ENCODE data around the gene ACAP1. TPM values are rescaled to one million over a fixed set of nuclear protein-coding genes. Genes with fewer than 3 reads are reported as not detected.
A peak's percentile ranks its signal among the peaks of the same experiment; 100 is the strongest.

ACAP1 gene
- total RNA-seq, 1 donor from 2014 or later, result 16.0 TPM

- H3K9ac ChIP-seq (ENCODE audit: low read length), result peak overlapping the region; percentile 88
- H3K9me3 ChIP-seq (ENCODE audit: insufficient read depth, low read depth, low read length), result no peaks in the 10 kb centered on the region
- Mint-ChIP-seq H3K4me3 (ENCODE audit: unreplicated experiment) (peak overlapping the region; percentile 89), H3K27me3 (ENCODE audit: low read depth, unreplicated experiment) (no peaks in the 10 kb centered on the region), H3K36me3 (ENCODE audit: low read depth, unreplicated experiment) (peaks cover 2% of the 10 kb centered on the region), H3K9me3 (ENCODE audit: unreplicated experiment) (no peaks in the 10 kb centered on the region), H3K4me1 (ENCODE audit: low read depth, unreplicated experiment) (peaks cover 10% of the 10 kb centered on the region), H3K27ac (ENCODE audit: unreplicated experiment) (peak overlapping the region; percentile 96)
- peak overlapping the region; percentile 97 for H3K4me3 ChIP-seq (ENCODE audit: insufficient read depth, low read depth, low read length)
- H3K36me3 ChIP-seq (ENCODE audit: insufficient read depth, low read length), result peaks cover 2% of the 10 kb centered on the region
- peaks cover 29% of the 10 kb centered on the region for H3K79me2 ChIP-seq (ENCODE audit: insufficient read depth, low read length)
- H2AFZ ChIP-seq (ENCODE audit: low read depth, low read length), result peak overlapping the region; percentile 97
- H3K27me3 ChIP-seq (ENCODE audit: insufficient read depth, low read length), result no peaks in the 10 kb centered on the region
- peak overlapping the region; percentile 98 for H3K4me2 ChIP-seq (ENCODE audit: low read length)
- H4K20me1 ChIP-seq (ENCODE audit: insufficient read depth, low read length), result peaks cover 6% of the 10 kb centered on the region
- peaks cover 8% of the 10 kb centered on the region for H3K4me1 ChIP-seq (ENCODE audit: insufficient read depth, low read length)
- peak; percentile 88 for FAIRE-seq
- no peak for TF ChIP-seq EZH2 (IDR thresholded peaks at IDR 0.05; ENCODE audit: insufficient read depth, low read length)
- no peak for TF ChIP-seq CTCF (IDR thresholded peaks at IDR 0.05; ENCODE audit: insufficient read depth, low read depth, low read length)
- peak; percentile 100 for DNase-seq (ENCODE audit: low read depth)
- H3K27ac ChIP-seq (ENCODE audit: low read depth, low read length), result peak overlapping the region; percentile 79
Observed at GRCh38 chr17:7329374-7329996, 6.8 kb upstream of the ACAP1 start.

- H3K4me2 ChIP-seq (ENCODE audit: low read length), result peak overlapping the region; percentile 98
- peak overlapping the region; percentile 88 for H3K9ac ChIP-seq (ENCODE audit: low read length)
- no peaks in the 10 kb centered on the region for H3K27me3 ChIP-seq (ENCODE audit: insufficient read depth, low read length)
- no peaks in the 10 kb centered on the region for H3K9me3 Mint-ChIP-seq (ENCODE audit: unreplicated experiment)
- FAIRE-seq (no peak), DNase-seq (ENCODE audit: low read depth) (peak; percentile 68)
- peaks cover 29% of the 10 kb centered on the region for H3K79me2 ChIP-seq (ENCODE audit: insufficient read depth, low read length)
- peaks cover 10% of the 10 kb centered on the region for H3K4me1 Mint-ChIP-seq (ENCODE audit: low read depth, unreplicated experiment)
- H3K4me3 Mint-ChIP-seq (ENCODE audit: unreplicated experiment), result peak overlapping the region; percentile 89
- no peaks in the 10 kb centered on the region for H3K27me3 Mint-ChIP-seq (ENCODE audit: low read depth, unreplicated experiment)
- H3K9me3 ChIP-seq (ENCODE audit: insufficient read depth, low read depth, low read length), result no peaks in the 10 kb centered on the region
- peaks cover 2% of the 10 kb centered on the region for H3K36me3 ChIP-seq (ENCODE audit: insufficient read depth, low read length)
- TF ChIP-seq CTCF (IDR thresholded peaks at IDR 0.05; ENCODE audit: insufficient read depth, low read depth, low read length) (no peak), EZH2 (IDR thresholded peaks at IDR 0.05; ENCODE audit: insufficient read depth, low read length) (no peak)
- H3K36me3 Mint-ChIP-seq (ENCODE audit: low read depth, unreplicated experiment), result peaks cover 2% of the 10 kb centered on the region
- peaks cover 8% of the 10 kb centered on the region for H3K4me1 ChIP-seq (ENCODE audit: insufficient read depth, low read length)
- peak overlapping the region; percentile 79 for H3K27ac ChIP-seq (ENCODE audit: low read depth, low read length)
- peak overlapping the region; percentile 97 for H3K4me3 ChIP-seq (ENCODE audit: insufficient read depth, low read depth, low read length)
- peaks cover 6% of the 10 kb centered on the region for H4K20me1 ChIP-seq (ENCODE audit: insufficient read depth, low read length)
- H3K27ac Mint-ChIP-seq (ENCODE audit: unreplicated experiment), result peak overlapping the region; percentile 96
- peak overlapping the region; percentile 97 for H2AFZ ChIP-seq (ENCODE audit: low read depth, low read length)
Observed at GRCh38 chr17:7329997-7330637, 6.2 kb upstream of the ACAP1 start.

GRCh38 chr17:7330638-7331015 lies 5.7 kb upstream of the ACAP1 start:
- no peaks in the 10 kb centered on the region for H3K27me3 ChIP-seq (ENCODE audit: insufficient read depth, low read length)
- peaks cover 8% of the 10 kb centered on the region for H3K4me1 ChIP-seq (ENCODE audit: insufficient read depth, low read length)
- peak overlapping the region; percentile 97 for H2AFZ ChIP-seq (ENCODE audit: low read depth, low read length)
- H3K4me3 Mint-ChIP-seq (ENCODE audit: unreplicated experiment), result peak overlapping the region; percentile 89
- H3K36me3 ChIP-seq (ENCODE audit: insufficient read depth, low read length), result peaks cover 2% of the 10 kb centered on the region
- H3K4me1 Mint-ChIP-seq (ENCODE audit: low read depth, unreplicated experiment), result peaks cover 10% of the 10 kb centered on the region
- H4K20me1 ChIP-seq (ENCODE audit: insufficient read depth, low read length), result peaks cover 6% of the 10 kb centered on the region
- H3K79me2 ChIP-seq (ENCODE audit: insufficient read depth, low read length), result peaks cover 29% of the 10 kb centered on the region
- no peak overlapping the region for H3K27ac Mint-ChIP-seq (ENCODE audit: unreplicated experiment)
- H3K4me3 ChIP-seq (ENCODE audit: insufficient read depth, low read depth, low read length), result peak overlapping the region; percentile 97
- no peak for DNase-seq (ENCODE audit: low read depth)
- H3K9me3 Mint-ChIP-seq (ENCODE audit: unreplicated experiment), result no peaks in the 10 kb centered on the region
- H3K4me2 ChIP-seq (ENCODE audit: low read length), result peak overlapping the region; percentile 98
- H3K27ac ChIP-seq (ENCODE audit: low read depth, low read length), result peak overlapping the region; percentile 79
- H3K36me3 Mint-ChIP-seq (ENCODE audit: low read depth, unreplicated experiment), result peaks cover 2% of the 10 kb centered on the region
- TF ChIP-seq EZH2 (IDR thresholded peaks at IDR 0.05; ENCODE audit: insufficient read depth, low read length) (no peak), CTCF (IDR thresholded peaks at IDR 0.05; ENCODE audit: insufficient read depth, low read depth, low read length) (no peak)
- H3K27me3 Mint-ChIP-seq (ENCODE audit: low read depth, unreplicated experiment), result no peaks in the 10 kb centered on the region
- no peak for FAIRE-seq
- H3K9ac ChIP-seq (ENCODE audit: low read length), result peak overlapping the region; percentile 88
- no peaks in the 10 kb centered on the region for H3K9me3 ChIP-seq (ENCODE audit: insufficient read depth, low read depth, low read length)
